T-helper 2 cell (primary cell): Measurements from ENCODE around the gene MSI2.
A peak's percentile ranks its signal among the peaks of the same experiment; 100 is the strongest.

ENCODE experiments used
- DNase-seq, 5 experiments: peaks; one replicate each; pipeline versions ENCODE4 v3.0.0 to v3.0.0-alpha.2; 2012 to 2022

MSI2 gene

GRCh38 chr17:57514614-57515013 lies 258.3 kb downstream of the MSI2 start:
- no peak for DNase-seq

GRCh38 chr17:57515662-57516211 lies 259.4 kb downstream of the MSI2 start:
- DNase-seq: no peak

DNA sequence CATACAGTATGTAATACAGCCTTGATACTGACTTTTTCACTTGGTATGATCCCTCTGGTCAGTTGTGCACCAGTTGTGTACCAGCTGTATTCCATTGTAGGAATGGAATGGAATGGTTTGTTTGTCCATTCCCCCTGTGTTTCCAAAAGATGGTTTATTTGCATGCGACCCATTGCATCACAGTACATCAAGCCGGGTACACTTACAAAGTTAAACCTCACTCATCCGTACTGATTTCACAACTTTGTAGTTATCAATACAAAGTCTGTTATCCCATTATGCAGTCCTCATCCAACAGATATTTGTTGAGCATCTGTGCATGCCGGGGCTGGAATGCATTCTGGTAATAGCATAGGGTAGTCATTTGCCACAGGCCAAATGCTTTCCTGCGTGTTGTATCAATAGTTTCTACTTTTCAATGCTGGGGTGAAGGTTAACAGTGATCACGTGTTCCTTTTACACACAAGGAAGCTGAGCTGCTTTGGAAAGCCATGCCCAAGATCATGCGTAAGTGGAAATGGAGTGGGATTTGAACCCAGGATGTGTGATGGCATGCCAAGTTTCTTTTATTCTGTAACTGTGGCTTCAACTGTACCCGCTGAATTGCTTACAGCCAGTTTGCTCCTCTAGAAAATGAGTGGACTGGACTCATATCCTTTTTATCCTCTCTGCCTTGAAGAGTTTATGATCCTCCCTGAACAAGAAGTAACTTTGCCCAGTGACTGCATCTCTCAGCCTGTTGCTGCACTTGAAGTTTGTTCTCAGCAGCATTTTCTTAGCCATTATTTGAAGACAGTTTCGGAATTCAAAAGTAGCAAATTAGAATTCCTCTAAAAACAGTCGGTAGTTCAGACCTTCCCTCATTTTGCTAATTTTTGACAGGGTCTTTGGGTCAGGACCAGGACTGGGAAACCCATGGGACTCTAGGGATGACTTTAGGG lies 260.2 kb downstream of the MSI2 start:
- DNase-seq: no peak

DNA sequence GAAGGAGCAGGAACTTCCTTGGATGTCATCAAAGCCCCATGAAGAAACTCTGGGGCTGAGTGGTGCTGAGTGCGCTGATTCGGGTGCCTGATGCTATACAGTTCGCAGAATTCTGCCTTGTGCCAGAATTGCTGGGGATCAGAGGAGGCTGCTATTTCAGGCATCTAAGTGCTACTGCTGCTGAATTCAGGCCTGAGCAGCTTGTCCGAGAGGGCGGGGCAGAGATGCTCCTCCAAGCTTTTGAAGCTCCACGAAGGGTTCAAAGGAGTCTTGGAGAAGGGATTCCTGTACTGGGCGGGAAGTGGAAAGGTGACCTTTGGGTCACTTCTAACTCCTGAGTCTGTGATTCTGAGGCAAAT lies 260.9 kb downstream of the MSI2 start:
- DNase-seq: no peak

DNA sequence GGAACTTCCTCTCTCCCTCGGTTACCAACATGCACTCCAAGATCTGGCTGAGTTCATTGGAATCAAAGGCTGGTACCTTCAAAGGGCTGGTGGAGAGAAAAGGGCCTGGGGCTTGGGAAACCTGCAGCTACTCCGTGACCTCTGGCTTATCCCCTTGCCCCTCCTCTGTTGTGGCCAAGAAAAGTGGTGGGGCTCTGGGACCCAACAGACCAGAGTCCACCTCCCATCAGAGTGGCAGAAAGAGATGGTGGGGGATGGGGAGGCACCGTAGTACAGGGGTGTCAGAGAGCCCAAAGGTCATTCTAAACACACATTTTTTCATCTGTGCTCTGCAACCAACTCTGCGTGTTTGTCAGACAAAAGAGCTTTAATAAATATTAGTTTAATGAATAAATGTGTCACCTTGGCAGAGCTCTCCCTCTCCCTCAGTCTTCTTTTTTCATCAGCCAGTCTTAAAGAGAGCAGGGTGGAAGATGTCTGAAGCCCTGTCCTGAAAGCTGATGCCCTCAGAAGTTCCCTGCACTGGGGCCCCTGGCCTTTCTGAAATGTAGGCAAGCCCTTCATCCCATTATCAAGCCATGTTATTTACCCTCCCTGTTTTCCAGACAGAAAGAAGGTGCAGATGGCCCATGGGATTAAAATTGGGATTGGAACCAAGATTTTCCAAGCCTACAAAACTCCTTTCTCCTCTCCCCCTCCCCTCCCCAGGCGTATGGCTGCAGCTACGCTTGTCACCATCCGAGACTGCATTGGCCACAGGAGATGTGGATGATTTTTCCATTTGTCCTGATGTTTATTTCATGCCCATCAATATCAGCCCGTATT lies 261.5 kb downstream of the MSI2 start:
- DNase-seq: no peak

DNA sequence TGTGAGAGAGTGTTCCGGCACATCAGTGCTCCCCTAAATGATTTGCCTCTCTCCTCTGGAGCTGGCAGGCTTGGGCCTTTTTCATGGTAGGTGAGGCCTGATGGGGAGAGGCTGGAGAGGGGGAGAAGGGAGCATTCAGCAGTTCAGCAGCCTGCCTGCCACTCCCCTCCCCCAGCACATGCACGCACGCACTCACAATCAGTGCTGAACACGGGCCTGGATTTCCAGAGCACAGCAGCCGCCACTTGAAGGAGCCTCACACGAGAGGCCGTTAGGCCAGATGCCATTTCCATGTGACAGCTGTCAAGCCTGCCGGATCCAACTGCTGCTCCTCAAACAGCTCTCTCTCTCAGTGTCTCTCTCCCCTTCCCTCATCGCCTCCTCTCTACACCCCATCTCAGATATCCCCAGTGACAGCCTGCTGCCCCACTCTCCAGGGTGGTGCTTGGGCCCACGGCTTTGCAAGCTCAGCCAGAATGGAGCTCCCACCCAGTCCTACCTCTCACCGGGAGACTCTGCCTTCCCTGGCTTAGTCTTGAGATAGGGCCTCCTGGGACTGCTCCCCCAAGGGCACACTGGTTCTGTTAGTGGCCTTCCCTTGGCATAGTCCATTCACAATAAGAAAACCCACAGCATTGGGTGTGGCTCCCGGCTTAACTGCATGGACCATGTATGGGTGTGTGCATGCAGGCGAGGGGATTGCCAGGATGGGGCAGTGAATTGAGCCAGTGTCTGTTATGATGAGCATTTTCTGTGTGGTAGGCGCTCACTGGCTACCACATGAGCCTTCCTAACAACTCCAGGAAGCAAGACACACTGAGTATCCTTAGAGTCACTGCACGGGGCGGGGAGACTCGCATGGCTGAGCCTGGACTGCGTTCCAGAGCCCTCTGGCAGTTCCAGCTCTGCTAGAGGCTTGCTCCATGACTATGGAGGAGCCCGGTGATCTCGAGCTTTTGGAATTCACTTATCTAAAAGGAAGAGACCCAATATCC lies 262.6 kb downstream of the MSI2 start:
- DNase-seq: no peak

GRCh38 chr17:57519800-57520199 lies 263.5 kb downstream of the MSI2 start:
- no peak for DNase-seq

DNA sequence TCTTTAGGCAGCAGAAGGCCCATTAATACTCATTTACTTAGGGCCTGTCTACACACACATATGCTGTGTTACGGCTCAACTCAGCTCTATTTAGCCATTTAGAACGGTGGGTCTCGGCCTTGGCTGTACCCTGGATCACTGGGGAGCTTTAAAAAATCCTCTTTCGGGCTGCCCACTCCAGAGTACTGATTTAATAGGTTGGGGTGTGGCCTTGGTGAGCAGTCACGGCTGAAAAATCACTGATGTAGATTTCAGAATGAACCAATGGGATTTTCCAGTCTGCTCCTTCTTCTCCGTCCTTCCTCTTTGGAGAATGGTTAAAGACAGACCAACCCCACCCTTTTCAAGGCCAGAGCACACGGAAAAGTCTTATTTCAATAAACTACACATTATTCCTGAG lies 265.3 kb downstream of the MSI2 start:
- no peak for DNase-seq

- DNase-seq: no peak
These were observed 266.0 kb downstream of the MSI2 start for GRCh38 chr17:57522042-57523005.

GRCh38 chr17:57523926-57524632 lies 267.8 kb downstream of the MSI2 start:
- DNase-seq: no peak

GRCh38 chr17:57524839-57525568 lies 268.7 kb downstream of the MSI2 start:
- DNase-seq: no peak

DNA sequence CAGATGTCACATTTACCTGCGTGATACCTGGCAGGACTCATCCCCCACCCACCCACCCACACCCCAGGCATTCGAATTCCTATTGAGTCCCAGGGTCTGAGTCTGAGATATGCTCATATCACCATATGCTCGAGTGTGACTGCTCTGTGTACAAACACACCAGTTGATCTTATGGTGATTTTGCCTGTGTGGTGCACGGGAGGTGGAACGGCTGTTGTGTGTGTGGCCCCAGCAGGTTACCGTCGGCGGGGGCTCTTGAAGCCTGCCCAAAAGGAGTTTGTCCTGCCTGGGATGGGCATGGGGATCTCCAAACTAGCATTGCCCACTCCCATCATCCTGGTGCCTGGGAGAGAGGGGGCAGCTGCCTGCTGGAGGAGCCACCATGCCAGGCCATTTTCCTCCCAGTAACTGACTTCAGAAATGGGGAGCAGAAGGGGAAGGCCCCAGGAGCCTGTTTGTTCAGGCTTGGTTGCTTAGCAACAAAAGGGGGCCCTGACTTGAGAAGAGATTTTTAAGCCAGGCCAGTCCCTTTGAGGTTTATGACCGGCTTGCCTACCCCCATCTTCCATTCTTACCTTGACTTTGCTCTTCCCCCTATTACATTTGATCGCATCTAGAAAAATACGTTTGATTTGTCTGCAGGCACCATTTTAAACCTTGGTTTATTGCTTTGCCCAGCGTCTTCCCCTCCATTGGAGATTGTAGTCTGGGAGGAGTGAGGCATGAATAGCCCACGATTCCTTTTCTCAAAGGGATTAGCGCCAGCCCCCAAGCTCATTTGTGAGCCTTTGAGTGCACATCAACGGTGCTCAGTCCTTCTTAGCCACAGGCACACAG lies 271.1 kb downstream of the MSI2 start:
- DNase-seq: no peak

- DNase-seq: no peak
These were observed 271.7 kb downstream of the MSI2 start for GRCh38 chr17:57528058-57528451.

DNA sequence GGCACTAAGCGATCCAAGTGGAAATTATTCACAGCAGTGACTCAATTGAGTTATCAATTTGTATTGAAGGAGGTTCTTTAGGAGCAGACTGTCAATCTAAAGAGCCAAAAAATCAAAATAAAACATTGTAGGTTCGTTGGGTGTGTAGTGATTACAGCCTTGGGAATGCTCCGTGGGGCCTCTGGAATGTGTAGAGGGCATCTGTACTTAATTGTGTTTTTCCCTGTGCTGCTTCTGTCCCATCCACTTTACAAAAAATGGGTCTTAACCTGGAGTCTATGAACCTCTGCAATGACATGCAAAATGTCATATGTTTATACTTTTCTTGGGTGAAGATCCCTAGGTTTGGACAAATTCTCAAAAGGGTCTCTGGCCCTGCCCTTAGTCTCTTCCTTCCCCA lies 273.7 kb downstream of the MSI2 start:
- no peak for DNase-seq

DNA sequence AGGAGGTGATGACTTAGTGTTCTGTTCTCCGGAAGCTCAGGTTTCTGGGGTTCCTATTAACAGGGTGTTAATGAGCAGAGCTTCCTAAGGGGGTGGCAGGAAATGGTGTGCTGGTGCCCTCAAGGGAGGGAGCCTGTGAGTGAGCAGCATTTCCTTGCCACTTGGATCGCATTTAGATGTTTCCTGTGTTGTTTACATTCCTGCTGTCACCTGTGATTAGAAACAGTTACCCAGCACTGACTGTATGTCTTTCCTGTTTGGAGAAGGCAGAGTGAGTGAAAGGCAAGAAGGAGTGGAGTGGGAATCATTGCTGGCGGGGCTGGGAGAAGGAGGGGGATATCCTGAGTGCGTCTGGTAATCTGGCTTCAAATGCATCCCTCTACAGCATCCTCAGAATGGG lies 274.2 kb downstream of the MSI2 start:
- peak in 1 of 5 experiments; percentile 24 for DNase-seq

- DNase-seq: no peak
These were observed 274.8 kb downstream of the MSI2 start for GRCh38 chr17:57531078-57531477.

DNA sequence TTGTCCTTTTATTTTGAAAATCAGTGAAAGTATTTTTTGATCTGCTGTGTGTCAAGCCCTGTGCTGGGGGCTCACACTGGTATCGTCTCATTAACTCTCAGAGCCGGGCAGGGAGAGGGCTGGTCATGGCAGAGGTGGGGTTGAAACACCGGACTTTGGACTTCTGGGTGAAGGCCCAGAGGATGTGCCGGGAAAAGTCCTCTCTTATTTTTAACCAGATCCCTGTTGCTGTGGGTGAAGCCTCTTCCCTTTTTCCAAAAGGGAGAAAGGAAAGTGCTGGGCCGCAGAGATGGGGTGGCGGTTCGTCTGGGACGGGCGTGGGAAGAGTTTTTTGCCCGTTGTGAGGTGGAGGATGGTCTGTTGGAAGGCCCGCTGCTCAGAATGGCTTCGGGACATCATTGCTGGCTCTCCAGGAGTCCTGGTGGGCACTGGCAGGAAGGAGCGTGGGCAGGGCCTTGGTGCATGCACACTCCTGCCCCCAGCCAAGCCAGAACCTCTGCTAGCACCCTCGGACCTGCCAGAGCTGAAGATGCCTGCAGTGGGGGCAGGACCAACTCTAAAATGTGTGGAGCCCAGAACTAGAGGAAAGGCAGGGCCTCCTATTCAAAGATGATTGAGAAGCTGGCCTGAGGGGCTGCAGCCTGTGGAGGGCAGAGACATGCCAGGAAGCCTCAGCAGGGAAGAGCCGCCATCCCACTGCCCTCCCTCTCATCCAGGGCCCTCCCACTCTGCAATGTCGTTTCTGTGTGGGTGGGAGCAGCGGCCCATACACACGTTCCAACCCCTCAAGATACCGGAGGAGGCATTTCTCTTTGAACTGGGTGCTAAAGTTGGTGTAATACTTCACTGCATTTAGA lies 275.6 kb downstream of the MSI2 start:
- no peak for DNase-seq

GRCh38 chr17:57532556-57532955 lies 276.2 kb downstream of the MSI2 start:
- no peak for DNase-seq
